Hematopoietic multipotent progenitor cell treated with erythropoietin and hydrocortisone succinate and interleukin-3 and kit ligand, for 4 days (in vitro differentiated cells): Measurements from ENCODE around the gene SNED1.

ENCODE experiments used
- DNase-seq: peaks from one replicate; pipeline ENCODE4 v3.0.0-alpha.2; 2015

SNED1 gene

GRCh38 chr2:241031436-241032165 lies 33.2 kb downstream of the SNED1 start:
- DNase-seq = no peak

- DNase-seq = no peak
Observed at GRCh38 chr2:241033336-241033987, 35.0 kb downstream of the SNED1 start.

DNA sequence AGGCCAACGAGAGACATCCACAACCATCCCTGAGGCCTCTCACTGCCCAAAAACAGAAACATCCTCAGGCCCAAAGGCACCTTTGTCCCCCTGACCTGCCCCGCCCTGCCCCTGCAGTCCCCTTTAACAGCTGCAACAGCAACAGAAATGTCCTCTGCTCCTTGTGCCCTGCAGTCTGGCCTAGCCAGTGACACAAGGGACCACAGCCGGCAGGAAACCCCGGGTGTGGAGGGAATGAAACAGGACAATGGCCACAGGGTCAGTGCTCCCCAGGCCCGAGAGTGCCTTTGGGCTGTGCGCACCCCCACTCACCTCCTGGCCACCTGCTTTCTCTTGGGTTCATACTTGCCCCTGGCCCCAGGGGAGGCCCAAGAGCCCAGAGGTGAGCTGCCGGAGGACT lies 35.6 kb downstream of the SNED1 start:
- no peak for DNase-seq

DNA sequence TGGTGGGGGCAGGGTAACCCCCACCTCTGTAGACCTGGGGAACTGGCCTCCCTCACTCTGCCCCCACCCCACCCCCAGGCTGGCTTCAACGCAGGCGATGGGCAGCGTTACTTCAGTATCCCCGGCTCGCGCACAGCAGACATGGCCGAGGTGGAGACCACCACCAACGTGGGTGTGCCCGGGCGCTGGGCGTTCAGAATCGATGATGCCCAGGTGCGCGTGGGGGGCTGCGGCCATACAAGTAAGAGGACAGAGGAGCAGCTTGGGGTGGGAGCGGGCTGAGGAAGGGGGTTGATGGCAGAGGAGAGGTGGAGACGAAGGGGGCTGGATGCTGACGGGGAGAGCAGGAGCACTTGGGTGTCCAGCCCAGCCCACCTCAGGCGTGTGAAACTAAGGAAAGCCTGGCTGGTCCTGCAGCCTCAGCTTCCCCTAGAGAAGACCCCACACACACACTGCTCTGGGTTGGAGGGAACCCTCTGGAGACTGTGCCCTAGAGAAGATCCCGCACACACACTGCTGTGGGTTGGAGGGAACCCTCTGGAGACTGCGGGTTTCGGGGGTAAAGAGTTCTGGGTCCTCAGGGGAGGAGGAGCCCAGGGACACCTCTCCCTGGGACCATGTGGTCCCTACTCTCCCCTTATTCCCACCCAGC lies 36.2 kb downstream of the SNED1 start:
- no peak for DNase-seq

GRCh38 chr2:241035142-241035817 lies 36.9 kb downstream of the SNED1 start:
- no peak for DNase-seq

GRCh38 chr2:241035818-241036396 lies 37.5 kb downstream of the SNED1 start:
- DNase-seq = peak; percentile 6

DNA sequence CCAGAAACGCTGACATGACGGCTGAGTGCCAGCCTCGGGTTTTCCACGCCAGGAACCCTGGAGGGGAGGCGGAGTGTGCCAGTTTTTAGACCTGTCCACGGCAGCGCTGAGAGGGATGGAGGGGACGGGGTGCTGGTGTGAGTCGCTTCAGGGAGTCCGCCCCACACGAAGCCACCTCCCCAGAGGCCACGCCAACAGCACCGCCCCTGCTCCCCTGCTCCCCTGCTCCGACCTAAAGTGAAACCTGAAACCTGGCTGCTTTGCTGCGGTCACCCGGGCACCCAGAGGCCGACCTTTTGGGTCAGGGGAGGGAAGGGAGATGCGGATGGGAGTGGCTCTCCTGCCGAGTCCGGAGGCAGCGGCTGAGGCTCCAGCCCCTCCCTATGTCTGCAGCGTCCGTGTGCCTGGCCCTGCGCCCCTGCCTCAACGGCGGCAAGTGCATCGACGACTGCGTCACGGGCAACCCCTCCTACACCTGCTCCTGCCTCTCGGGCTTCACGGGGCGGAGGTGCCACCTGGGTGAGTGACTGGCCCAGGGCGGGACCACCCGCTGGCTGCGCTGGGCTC lies 38.1 kb downstream of the SNED1 start:
- peak; percentile 16 for DNase-seq

DNA sequence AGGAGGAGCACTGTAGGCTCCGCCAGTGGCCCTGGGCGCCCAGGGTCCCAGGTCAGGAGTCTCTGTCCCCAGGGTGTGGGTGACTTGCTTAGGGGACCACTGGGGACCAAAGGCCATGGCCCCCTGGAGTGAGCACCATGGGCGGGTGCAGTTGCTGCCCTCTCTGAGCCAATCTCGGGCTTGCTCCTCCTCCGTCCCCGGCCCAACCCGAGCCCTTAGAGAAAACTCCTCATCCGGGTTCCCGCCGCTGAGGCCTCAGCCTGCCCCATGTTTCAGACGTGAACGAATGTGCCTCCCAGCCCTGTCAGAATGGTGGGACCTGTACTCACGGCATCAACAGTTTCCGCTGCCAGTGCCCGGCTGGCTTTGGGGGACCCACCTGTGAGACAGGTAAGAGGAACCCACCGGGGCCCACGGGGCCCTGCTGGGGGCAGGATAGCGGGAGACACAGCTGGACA lies 38.6 kb downstream of the SNED1 start:
- no peak for DNase-seq

GRCh38 chr2:241037498-241037897 lies 39.1 kb downstream of the SNED1 start:
- no peak for DNase-seq

DNA sequence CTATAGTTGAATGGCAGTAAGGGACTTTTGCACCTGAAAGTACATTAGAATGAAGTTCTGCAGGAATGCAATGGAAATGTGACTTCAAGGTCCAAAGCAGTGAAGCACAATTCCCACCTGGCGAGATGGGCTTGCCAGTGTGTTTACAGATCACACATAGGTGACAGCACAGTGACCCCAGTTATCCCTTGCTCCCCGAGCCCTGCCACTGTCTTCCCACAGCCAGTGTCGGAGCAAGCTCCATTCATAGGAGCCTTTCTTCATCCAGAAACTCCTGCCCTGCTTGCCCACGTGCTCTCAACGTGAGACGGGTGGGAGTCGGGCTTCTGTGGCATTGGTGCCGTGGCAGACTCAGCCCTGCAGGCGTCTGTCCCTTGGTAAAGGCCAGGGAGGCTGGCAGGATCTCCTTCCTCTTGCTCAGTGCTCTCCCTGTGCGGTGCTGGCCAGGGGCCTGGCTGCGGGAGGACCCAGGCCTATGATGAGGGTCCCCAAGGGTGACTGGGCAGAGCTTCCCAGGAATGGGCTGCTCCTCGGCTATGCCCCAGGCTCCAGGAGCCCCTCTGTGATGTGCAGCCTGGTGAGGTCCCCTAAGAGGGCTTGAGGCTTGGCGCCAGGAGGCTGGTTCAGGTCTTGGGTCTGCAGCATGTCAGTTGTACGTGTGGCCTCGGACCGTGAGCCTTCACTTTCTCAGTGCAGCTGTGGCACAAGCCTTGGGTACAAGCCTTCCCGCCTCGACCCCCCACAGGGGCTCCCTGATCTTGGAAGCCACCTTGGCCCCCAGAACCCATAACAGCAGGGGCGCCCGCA lies 40.2 kb downstream of the SNED1 start:
- no peak for DNase-seq

DNA sequence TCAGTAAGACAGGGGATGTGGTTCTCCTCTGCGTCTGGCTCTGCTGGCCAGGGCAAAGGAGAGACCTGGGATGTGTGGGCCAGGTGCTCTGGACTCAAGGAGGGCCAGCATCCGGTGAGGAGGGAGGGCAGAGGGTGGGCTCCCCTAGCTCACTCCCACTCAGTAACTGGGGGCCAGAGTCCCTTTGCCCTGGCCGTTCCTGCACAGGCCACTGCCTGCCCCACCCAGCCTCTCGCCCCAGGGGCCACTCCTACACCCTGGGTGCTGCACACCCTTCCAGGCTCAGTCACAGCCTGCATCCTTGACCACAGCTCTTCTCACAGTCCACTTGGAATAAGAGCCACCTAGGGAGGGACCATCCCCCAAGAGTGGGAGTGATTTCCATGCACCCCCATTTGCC lies 41.0 kb downstream of the SNED1 start:
- DNase-seq = no peak

- DNase-seq = no peak
Observed at GRCh38 chr2:241040081-241040803, 41.8 kb downstream of the SNED1 start.

DNA sequence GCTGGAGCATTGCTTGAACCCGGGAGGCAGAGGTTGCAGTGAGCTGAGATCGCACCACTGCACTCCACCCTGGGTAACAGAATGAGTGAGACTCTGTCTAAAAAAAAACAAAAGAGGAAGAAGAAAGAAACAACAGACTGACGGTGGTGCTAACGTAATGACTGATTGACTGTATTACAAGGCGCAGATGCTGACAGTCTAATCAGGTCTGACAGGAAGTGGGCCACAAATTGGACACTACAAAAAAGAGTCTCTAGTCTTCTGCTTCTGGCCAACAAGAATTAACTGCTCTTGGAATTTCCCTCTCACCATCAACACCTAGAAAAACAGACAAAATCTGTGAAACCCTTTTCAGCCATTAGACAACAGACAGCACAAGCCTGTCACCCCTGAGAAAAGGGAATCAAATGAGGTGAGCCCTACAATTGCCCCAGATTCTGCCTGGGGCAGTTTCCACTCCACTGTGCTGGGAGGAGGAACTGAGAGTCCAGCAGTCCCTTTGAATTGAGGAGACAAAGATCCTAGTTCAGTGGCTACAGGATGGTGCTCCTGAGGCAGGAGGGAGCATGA lies 43.3 kb downstream of the SNED1 start:
- peak; percentile 47 for DNase-seq

DNA sequence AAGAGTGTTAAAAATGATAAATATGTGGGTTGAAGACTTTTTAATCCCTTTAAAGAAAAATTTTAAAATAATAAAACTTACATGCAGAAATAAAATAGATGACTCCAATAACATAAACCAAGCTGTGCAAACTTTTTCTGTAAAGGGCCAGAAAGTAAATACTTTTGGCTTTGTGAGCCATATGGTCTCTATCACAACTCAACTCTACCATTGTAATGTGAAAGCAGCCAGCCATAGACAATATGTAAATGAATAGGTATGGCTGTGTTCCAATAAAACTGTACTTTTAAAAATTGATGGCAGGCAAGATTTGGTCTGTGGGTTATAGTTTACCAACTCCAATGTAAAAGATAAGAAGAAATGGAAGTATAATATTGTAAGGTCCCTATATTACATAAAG lies 45.2 kb downstream of the SNED1 start:
- DNase-seq = no peak

GRCh38 chr2:241047253-241048010 lies 49.0 kb downstream of the SNED1 start:
- no peak for DNase-seq

GRCh38 chr2:241048149-241048948 lies 49.9 kb downstream of the SNED1 start:
- DNase-seq = no peak

DNA sequence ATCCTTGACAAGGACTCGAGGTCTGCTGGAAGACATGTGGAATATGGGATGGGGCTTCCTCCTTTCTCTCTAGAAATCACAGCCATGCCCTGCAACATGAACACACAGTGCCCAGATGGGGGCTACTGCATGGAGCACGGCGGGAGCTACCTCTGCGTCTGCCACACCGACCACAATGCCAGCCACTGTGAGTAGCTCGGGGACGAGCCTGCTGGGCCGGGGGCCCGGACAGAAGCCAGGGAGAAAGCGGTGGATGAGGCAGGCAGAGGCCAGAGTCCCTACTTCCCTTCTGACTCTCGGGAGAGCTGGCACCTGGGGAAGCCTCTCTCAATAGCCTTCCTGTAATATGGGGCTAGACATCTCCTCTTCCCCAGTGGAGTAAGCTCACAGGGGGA lies 50.5 kb downstream of the SNED1 start:
- DNase-seq = no peak

DNA sequence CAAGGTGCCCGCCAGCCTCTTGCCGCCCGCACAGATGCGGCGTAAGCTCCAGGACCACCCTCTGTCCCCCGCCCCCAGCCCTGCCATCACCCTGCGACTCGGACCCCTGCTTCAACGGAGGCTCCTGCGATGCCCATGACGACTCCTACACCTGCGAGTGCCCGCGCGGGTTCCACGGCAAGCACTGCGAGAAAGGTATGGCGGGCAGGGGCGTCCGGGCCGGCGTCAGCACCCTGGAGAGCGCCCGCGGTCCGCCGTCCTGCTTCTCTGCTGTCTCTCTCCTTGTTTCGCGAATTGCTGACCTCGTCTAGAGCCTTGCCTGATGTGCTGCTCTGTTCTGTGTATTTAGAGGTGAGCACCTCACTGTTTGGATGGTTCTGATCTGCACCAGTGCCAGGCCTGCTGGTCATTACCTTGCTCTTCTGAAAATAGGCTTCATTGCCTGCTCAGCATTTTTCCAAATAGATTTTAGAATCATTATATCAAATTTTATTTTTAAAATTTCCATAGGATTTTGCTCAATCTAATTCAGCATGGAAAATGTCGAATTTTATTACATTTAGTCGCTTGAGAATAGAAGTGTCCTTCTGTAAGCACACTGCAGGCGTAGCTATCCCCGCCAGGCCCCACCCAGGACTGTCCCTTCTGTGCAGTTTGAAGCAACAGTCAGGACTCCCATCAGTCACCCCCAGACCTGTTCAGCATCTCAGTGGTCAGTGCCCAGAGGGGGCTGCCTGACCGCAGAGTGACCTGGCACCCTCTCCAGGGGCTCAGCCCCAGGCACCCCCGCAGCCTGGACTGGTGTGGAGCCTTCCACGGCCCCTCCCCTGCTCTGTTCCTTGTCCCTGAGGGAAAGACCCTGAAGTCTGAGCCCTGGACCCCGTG lies 51.6 kb downstream of the SNED1 start:
- DNase-seq = no peak
